Liver (tissue), 9 donors: ENCODE measurements around the gene TNFAIP8. TPM values are rescaled to one million over a fixed set of nuclear protein-coding genes. Genes with fewer than 3 reads are reported as not detected.
A peak's percentile ranks its signal among the peaks of the same experiment; 100 is the strongest.

Source experiments
- DNase-seq: peaks from one replicate; pipeline ENCODE4 v3.0.0-alpha.2; 2017; ENCODE audit warnings: low spot score
- H3K27ac ChIP-seq, 2 donors: one replicate each; pipeline ENCODE4 v1.7.0; 2013; ENCODE audit warnings: inconsistent platforms in 2 of 2, low read length in 2 of 2, control low read depth in 1 of 2, low read depth in 1 of 2, mild to moderate bottlenecking in 1 of 2
- H3K27me3 ChIP-seq, 4 donors: one replicate each; pipeline versions ENCODE4 v1.6.1 to v1.7.0; 2013; ENCODE audit warnings: low read length in 3 of 4, inconsistent platforms in 1 of 4, mild to moderate bottlenecking in 1 of 4, moderate library complexity in 1 of 4; ENCODE audit not compliant: control insufficient read depth in 4 of 4, insufficient read depth in 4 of 4
- H3K36me3 ChIP-seq, 4 donors: one replicate each; pipeline versions ENCODE4 v1.6.1 to v1.7.0; 2013; ENCODE audit warnings: low read length in 3 of 4, mild to moderate bottlenecking in 3 of 4, low read depth in 1 of 4, moderate library complexity in 1 of 4; ENCODE audit not compliant: control insufficient read depth in 4 of 4, insufficient read depth in 3 of 4
- H3K4me1 ChIP-seq, 4 donors: one replicate each; pipeline versions ENCODE4 v1.6.1 to v1.7.0; 2013; ENCODE audit warnings: low read length in 3 of 4, mild to moderate bottlenecking in 3 of 4, moderate library complexity in 1 of 4; ENCODE audit not compliant: control insufficient read depth in 4 of 4, insufficient read depth in 4 of 4
- H3K4me3 ChIP-seq, 3 donors: one replicate each; pipeline versions ENCODE4 v1.6.1 to v1.7.0; 2013; ENCODE audit warnings: low read length in 3 of 3, control low read depth in 1 of 3, low read depth in 1 of 3, mild to moderate bottlenecking in 1 of 3
- H3K9ac ChIP-seq, 2 donors: one replicate each; pipeline ENCODE4 v1.7.0; 2013; ENCODE audit warnings: low read length in 2 of 2, mild to moderate bottlenecking in 2 of 2, moderate library complexity in 2 of 2, control low read depth in 1 of 2, low read depth in 1 of 2
- H3K9me3 ChIP-seq, 4 donors: one replicate each; pipeline versions ENCODE4 v1.6.1 to v1.7.0; 2013; ENCODE audit warnings: low read length in 3 of 4; ENCODE audit not compliant: control insufficient read depth in 4 of 4
- EGR1 ChIP-seq, 2 donors: IDR thresholded peaks; 2 replicates each; pipeline ENCODE4 v1.6.1; 2016 to 2018; ENCODE audit warnings: antibody characterized with exemption in 2 of 2, low read depth in 2 of 2
- FOXA1 ChIP-seq: IDR thresholded peaks from 2 replicates; pipeline ENCODE4 v1.6.1; 2016; ENCODE audit warnings: antibody characterized with exemption
- FOXA2 ChIP-seq: IDR thresholded peaks from 2 replicates; pipeline ENCODE4 v1.6.1; 2016; ENCODE audit warnings: antibody characterized with exemption
- HNF4A ChIP-seq, 2 donors: conservative IDR thresholded peaks; 2 replicates each; pipeline ENCODE4 v1.6.1; 2016; ENCODE audit warnings: antibody characterized with exemption in 2 of 2, mild to moderate bottlenecking in 2 of 2
- HNF4G ChIP-seq: IDR thresholded peaks from 2 replicates; pipeline ENCODE4 v1.6.1; 2016; ENCODE audit warnings: antibody characterized with exemption
- NR2F2 ChIP-seq: IDR thresholded peaks from 2 replicates; pipeline ENCODE4 v1.6.1; 2016; ENCODE audit warnings: antibody characterized with exemption
- RAD21 ChIP-seq, 2 donors: IDR thresholded peaks; 2 replicates each; pipeline ENCODE4 v1.6.1; 2016; ENCODE audit warnings: antibody characterized with exemption in 2 of 2, mild to moderate bottlenecking in 2 of 2
- RXRA ChIP-seq, 2 donors: IDR thresholded peaks; 2 replicates each; pipeline ENCODE4 v1.6.1; 2017 to 2018; ENCODE audit warnings: antibody characterized with exemption in 2 of 2, mild to moderate bottlenecking in 1 of 2
- SP1 ChIP-seq: IDR thresholded peaks from 2 replicates; pipeline ENCODE4 v1.6.1; 2018; ENCODE audit warnings: antibody characterized with exemption, mild to moderate bottlenecking
- TAF1 ChIP-seq: conservative IDR thresholded peaks from 2 replicates; pipeline ENCODE4 v1.6.1; 2016; ENCODE audit warnings: antibody characterized with exemption, mild to moderate bottlenecking
- YY1 ChIP-seq: IDR thresholded peaks from 2 replicates; pipeline ENCODE4 v1.6.1; 2016; ENCODE audit warnings: antibody characterized with exemption, mild to moderate bottlenecking
- WGBS: extraction: QIAGEN DNeasy Blood & Tissue Kit; methylation state at CpG from one replicate; pipeline ENCODE4 v1.1.7; 2013; 5-methylcytosine and 5-hydroxymethylcytosine counted together
- polyA plus RNA-seq, 2 donors: library from polyadenylated mRNA; stranded (reverse) in 1 of 2; unstranded in 1 of 2; fragments of 200-250 nt in 1 of 2; fragments of >200 nt in 1 of 2; fragmentation: Nextera tagmentation in 1 of 2; extraction: Ambion mirVana in 1 of 2; gene quantifications; one replicate each; pipeline versions ENCODE4 v1.2.1 to v1.2.3, GENCODE V29; 2013 to 2015
- total RNA-seq, 2 donors: library from RNA; depleted of rRNA; stranded (reverse); fragments of >200 nt; gene quantifications; one replicate each; pipeline ENCODE4 v1.2.3, GENCODE V29; 2014
- TF ChIP-seq, protein P1 (sequence below): IDR thresholded peaks from 2 replicates; pipeline ENCODE4 v1.6.1; 2016; ENCODE audit warnings: antibody characterized with exemption
- TF ChIP-seq, protein P2 (sequence below): IDR thresholded peaks from 2 replicates; pipeline ENCODE4 v1.6.1; 2016; ENCODE audit warnings: antibody characterized with exemption
- TF ChIP-seq, protein P3 (sequence below): IDR thresholded peaks from 2 replicates; pipeline ENCODE4 v1.6.1; 2016; ENCODE audit warnings: antibody characterized with exemption
- TF ChIP-seq, protein P4 (sequence below): fragments of 150-350 bp; IDR thresholded peaks from 2 replicates; pipeline ENCODE4 v1.5.1; 2017; ENCODE audit warnings: improper control_type of control experiment, low read depth, low read length; ENCODE audit not compliant: missing input control
- donor health status: healthy.
- donor health status: healthy.
- donor health status: healthy.
- donor health status: healthy.
- donor health status: healthy.

Gene TNFAIP8
- total and polyA plus RNA-seq, 4 donors = 2.6 to 28.6 (median 4.4) TPM

DNA sequence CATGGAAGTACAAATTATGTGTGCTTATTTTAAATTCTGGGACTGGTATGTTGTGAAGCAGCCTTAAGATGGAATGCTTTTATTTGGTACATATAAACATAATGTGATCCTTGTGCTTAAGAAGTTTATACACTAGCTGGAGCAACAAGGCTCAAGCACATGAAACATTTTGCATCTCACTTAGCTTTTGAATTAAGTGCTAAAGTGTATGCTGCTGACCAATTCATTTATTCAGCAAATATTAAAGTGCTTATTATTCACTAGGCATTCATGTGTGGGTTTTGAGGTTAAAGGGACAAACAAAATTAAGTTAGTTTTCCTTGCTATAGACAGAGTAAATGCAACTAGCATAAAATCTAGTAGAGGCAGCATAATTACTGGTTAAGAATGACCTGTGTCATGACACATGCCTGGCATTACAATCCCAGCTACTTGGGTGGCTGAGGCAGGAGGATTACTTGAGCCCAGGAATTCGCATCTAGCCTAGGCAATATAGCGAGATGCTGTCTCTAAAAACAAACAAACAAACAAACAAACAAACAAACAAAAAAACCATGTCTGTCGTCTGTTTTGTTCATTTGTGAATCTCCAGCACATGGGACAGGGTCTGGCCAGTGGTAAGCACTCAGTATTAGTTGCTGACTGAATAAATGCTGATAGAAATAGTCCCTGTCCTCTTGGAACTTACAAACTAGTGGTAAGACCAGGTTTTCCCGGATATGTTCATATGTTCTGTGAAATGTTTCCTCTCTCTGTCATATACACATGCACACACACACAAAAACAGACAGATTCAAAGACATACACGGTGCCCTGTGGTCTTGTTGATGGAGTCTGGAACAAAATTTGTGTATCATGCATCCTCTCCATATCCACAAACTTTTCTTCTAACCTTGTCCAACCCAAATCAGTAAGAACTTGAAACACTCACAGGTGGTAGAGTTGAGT, 41.9 kb upstream of the TNFAIP8 start:
- Histone ChIP-seq H3K4me3 (no peak overlapping the region), H3K27ac (no peak overlapping the region), H3K9ac (no peak overlapping the region), H3K9me3 (no peaks in the 10 kb centered on the region), H3K36me3 (no peaks in the 10 kb centered on the region), H3K4me1 (peaks cover 0 to 4% (median 2%) of the 10 kb centered on the region in 4 donors), H3K27me3 (no peaks in the 10 kb centered on the region)
- DNase-seq = no peak
- TF ChIP-seq NR2F2 (no peak), HNF4G (no peak), FOXA2 (no peak), RAD21 (IDR thresholded peaks at IDR 0.05) (no peak), SP1 (no peak), EGR1 (IDR thresholded peaks at IDR 0.05; ENCODE audit: low read depth in 2 of 2) (no peak), TAF1 (no peak), FOXA1 (no peak)
- TF ChIP-seq, protein P1, sequence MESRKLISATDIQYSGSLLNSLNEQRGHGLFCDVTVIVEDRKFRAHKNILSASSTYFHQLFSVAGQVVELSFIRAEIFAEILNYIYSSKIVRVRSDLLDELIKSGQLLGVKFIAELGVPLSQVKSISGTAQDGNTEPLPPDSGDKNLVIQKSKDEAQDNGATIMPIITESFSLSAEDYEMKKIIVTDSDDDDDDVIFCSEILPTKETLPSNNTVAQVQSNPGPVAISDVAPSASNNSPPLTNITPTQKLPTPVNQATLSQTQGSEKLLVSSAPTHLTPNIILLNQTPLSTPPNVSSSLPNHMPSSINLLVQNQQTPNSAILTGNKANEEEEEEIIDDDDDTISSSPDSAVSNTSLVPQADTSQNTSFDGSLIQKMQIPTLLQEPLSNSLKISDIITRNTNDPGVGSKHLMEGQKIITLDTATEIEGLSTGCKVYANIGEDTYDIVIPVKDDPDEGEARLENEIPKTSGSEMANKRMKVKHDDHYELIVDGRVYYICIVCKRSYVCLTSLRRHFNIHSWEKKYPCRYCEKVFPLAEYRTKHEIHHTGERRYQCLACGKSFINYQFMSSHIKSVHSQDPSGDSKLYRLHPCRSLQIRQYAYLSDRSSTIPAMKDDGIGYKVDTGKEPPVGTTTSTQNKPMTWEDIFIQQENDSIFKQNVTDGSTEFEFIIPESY = no peak
- TF ChIP-seq, protein P2, sequence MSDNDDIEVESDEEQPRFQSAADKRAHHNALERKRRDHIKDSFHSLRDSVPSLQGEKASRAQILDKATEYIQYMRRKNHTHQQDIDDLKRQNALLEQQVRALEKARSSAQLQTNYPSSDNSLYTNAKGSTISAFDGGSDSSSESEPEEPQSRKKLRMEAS = no peak
- TF ChIP-seq, protein P3, sequence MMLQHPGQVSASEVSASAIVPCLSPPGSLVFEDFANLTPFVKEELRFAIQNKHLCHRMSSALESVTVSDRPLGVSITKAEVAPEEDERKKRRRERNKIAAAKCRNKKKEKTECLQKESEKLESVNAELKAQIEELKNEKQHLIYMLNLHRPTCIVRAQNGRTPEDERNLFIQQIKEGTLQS = no peak
- WGBS = 83% methylated on average over 5 of the region's 5 CpGs

DNA sequence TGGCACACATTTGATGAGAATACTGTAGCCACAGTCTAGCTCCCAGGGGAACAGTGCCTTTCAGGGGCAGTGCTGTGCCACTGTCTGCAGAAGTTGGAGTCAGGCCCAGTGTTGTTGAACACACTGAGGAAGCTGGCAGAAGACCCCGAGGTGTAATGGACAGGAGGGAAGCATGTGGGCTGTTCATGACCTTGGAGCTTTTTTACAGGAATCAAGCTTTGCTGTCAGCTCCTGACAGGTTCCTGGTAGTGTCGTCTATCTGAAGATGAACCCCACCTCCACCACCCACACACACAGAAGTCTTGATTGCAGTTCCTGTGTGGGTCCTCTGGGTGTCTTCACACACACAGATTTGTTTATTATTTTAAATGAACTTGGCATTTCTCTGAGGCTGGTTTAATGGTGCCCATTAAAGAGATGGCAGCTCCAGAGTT, 40.3 kb upstream of the TNFAIP8 start:
- Histone ChIP-seq H3K36me3 (no peaks in the 10 kb centered on the region), H3K27me3 (no peaks in the 10 kb centered on the region), H3K9ac (no peak overlapping the region), H3K4me3 (no peak overlapping the region), H3K9me3 (no peaks in the 10 kb centered on the region), H3K27ac (no peak overlapping the region), H3K4me1 (peaks cover 0 to 4% (median 0%) of the 10 kb centered on the region in 4 donors)
- WGBS = 21% methylated on average over 2 of the region's 2 CpGs
- TF ChIP-seq HNF4A (conservative IDR thresholded peaks at IDR 0.05) = no peak
- TF ChIP-seq, protein P4, sequence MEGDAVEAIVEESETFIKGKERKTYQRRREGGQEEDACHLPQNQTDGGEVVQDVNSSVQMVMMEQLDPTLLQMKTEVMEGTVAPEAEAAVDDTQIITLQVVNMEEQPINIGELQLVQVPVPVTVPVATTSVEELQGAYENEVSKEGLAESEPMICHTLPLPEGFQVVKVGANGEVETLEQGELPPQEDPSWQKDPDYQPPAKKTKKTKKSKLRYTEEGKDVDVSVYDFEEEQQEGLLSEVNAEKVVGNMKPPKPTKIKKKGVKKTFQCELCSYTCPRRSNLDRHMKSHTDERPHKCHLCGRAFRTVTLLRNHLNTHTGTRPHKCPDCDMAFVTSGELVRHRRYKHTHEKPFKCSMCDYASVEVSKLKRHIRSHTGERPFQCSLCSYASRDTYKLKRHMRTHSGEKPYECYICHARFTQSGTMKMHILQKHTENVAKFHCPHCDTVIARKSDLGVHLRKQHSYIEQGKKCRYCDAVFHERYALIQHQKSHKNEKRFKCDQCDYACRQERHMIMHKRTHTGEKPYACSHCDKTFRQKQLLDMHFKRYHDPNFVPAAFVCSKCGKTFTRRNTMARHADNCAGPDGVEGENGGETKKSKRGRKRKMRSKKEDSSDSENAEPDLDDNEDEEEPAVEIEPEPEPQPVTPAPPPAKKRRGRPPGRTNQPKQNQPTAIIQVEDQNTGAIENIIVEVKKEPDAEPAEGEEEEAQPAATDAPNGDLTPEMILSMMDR = peak; percentile 33
- peak; percentile 61 to 70 for TF ChIP-seq RAD21 (IDR thresholded peaks at IDR 0.05)
- DNase-seq = no peak

DNA sequence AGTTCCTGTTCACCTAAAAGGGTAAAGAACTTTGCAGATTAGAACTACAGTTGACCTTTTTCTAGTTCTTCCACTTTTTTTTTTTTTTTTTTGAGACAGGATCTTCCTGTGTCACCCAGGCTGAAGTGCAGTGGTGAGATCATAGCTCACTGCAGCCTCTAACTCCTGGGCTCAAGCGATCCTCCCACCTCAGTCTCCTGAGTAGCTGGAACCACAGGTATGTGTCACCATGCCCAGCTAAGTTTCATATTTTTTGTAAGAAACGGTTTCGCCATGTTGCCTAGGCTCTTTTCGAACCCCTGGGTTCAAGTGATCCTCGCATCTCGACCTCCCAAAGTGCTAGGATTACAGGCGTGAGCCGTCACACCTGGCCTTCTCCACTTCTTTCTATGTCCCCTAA, 39.7 kb upstream of the TNFAIP8 start:
- TF ChIP-seq, protein P1 = no peak
- TF ChIP-seq, protein P4 = no peak
- TF ChIP-seq TAF1 (no peak), HNF4G (no peak), RXRA (IDR thresholded peaks at IDR 0.05) (no peak), HNF4A (conservative IDR thresholded peaks at IDR 0.05) (no peak), YY1 (no peak)
- TF ChIP-seq, protein P2 = no peak
- peaks cover 0 to 4% (median 0%) of the 10 kb centered on the region in 4 donors for H3K4me1 ChIP-seq
- H3K36me3 ChIP-seq = no peaks in the 10 kb centered on the region
- 95% methylated on average over 8 of the region's 8 CpGs for WGBS
- H3K9ac ChIP-seq = no peak overlapping the region
- no peak for DNase-seq
- H3K4me3 ChIP-seq = no peak overlapping the region
- no peaks in the 10 kb centered on the region for H3K27me3 ChIP-seq
- H3K27ac ChIP-seq = no peak overlapping the region
- no peaks in the 10 kb centered on the region for H3K9me3 ChIP-seq
